EL (cell line): ENCODE results near the gene ADM2.
A peak's percentile ranks its signal among the peaks of the same experiment; 100 is the strongest.

Experiments
- DNase-seq: peaks from one replicate; pipeline ENCODE4 v3.0.0-alpha.2; 2016

Gene ADM2

DNA sequence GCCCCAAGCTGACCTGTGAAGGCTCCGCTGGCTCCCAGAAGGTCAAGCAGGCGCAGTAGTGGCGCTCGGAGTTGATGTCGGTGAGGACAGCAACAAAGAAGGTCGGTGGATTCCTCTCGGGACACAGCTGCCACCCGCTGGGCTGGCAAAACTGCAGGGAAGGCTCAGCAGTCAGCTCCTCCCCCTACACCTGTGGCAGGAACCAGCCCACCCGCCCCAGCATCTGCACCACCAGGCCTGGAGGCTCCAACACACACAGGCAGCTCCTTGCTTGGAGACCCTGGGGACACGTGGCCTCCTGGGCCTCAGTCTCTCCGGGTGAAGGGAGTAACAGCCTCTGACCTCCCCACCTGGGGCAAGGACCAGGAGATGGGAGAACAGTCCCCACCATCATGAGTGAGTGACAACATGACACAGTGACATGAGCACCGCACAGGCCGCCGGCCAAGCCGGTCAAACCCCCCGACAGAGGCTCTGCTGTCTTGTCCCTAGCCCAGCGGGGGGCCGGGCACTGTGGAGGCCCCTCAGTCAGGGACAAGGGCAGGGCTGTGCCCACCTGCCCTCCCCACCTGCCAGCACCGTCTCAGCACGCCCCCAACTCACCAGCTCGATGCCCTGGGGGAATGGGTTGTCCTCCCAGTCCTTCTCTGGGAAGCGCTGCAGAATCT lies 13.4 kb upstream of the ADM2 start:
- DNase-seq, result no peak

DNA sequence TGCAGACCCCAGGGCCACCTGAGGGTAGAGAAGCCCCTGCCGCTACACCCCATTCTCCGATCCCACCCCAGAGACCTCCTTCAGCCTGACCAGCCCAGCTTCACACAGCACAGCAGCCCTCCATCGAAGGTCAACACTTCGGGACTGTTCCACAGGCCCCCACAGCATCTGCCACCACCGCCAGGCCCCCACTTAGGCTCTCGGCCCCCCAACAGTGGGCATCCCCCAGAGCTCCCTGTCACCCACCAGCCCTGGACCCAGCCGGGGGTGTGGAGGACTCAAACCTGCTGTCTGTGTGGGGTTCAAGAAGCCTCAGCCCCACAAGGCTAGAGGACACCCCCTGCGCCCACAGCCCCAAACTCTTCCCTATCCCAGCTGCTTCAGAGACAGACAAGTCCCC lies 12.7 kb upstream of the ADM2 start:
- no peak for DNase-seq

DNA sequence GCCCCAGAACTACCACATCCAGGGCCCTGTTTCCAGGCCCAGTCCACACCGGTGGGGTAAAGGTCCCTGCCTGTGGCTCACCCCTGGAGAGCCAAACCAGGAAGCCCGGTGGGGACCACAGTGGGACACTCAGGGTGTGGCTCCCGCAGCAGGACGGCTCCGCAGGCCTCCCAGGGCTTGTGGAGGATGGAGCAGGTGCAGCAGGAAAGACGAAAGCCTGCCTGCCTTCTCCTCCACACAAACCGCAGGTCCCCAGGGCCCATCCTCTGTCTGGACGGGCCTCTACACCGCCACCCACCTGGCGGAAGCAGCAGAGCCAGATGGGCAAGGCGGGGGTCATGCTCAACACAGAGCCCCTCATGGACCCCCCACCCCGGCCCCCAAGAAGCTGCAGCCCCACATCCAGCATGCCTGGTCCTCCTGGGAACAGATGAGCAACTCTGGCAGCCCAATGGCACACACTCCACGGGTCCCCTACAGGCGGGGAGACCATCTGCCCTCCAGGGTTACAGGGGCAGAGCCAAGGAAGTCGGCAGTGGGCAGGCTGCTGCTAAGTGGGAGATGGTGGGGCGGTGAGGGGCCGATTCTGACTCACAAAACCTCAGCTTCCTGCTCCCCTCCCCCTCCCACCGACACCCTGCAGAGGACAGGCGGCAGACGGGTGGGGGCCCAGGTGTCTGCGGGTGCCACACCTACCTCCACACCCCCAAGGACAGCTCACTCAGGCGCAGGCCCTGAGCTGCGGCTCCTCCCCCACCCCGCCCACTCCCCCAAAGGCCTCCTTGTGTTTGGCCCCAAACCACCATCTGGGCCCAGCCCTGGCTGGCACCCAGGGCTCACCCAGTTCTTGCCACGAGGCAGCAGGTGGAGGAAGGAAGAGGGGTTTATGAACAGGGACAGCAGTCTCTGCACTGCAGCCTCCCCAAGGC lies 11.7 kb upstream of the ADM2 start:
- peak; percentile 75 for DNase-seq

DNA sequence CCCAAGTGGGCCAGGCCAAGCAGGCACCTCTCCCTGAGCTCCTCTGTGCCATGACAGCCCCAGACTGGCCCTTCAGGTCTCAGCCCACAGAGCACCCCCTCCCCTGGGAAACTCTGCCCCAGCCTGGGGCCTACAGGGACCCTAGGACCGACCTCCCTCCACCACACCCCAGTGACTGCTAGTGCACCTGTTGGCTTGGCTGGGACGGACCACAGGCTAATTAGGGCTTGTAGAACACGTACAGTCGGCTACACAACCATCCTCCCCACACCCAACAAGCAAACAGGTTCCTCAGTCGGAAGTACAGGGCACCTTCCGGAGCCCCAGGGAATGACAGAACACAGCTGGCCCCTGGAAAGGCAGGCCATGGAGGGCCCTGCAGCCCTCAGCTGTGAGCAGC lies 10.9 kb upstream of the ADM2 start:
- DNase-seq, result no peak

DNA sequence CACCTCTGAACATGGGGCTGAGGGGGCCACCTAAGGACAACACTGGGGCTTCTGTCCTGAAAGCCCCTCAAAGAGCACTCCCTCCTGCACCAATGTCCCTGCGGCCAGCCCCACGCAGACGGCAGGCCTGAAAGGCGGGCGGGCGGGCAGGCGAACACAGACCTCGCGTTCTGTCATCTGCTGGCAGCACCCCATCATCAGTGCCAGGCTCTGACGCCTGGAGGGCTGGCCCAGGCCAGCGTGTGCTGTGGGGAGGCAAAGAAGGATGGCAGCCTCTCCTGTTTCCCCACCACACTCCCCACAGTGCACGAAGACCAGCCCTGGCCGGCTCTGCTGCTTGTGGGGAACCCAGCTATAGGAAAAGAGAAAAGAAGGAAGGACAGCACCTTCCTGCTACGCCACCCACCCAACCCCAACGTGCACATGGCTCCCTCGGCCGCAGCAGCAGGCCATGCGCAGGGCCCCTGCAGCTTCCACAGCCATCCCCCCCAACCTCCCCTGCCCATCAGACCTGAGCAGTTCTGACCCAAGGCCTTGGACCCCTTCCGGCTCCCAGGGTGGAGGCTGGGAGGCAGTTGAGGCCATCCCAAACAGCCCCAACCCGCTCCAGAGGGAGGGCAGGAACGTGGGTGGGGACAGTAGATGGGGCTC lies 10.0 kb upstream of the ADM2 start:
- no peak for DNase-seq

DNA sequence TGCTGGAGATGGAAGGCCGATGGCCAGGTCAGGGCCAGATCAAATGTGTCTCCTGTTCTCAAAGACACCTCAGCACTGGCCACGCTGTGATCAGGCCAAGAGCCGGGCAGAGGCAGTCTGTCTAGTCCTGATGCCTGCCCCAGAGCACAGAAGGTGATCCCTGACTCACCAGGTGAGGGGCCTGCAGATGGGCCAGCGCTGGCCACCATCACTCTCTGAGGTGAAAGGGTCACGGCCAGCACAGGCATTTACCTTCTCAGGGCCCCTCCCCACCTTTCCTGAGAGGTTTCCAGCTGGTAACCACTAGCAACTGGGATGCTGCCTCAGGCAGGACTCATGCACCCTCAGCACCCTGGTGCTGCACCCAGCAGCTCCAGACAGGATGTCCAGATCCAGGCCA lies 9.4 kb upstream of the ADM2 start:
- no peak for DNase-seq

DNA sequence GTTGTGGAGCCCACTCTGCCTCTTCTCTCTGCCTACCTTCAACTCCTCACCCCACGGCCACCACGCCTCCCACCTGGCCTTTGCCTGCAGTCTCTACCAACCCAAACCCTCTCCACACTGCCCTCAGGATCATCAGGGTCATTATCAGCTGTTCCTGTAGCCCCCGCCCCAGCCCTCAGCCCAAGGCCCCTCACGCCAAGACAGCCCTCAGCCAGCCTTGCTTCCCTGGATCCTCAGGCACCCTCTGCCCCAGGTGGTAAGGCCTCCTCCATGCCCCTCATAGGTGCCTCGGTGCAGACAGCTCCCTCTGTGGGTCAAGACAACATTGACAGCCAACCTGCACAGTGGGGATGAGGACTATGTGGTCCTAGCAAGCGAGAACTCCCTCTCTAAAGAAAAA lies 8.3 kb upstream of the ADM2 start:
- no peak for DNase-seq

DNA sequence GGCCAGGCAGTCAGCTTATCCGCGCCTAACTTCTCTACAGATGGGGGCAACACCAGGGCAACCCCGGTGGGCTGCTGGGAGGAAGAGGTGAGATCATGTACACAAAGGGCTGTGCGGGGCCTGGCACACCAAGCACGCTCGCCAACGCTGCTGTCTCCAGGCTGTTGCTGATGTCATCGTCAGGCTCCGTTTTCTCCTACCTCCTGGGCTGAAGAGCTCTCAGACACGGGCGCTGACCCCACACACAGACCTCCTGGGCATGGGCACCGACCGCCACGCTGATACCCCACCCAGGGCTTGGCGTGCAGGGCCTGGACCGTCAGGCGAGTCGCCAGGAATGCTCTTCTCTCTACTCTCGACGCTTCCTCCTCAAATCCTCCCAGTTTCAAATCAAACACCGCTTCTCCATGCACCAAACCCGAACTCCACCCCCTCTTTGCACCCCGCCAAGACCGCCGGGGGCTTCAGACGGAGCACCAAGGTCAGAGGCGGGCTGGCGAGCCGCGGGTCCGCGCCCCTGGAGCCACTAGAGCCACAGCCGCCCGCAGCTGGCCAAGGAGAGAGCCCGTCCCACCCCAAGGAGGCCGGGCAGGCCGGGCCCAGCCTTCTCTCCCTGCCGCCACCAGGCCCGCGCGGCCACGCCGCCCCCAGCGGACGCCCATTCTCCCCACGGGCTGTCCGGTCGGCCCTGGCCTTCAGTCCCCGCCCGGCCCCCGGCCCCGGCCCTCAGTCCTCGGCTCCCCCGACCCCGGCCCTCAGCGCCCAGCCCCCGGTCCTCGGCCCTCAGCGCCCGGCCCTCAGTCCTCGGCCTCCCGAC lies 7.3 kb upstream of the ADM2 start:
- peak; percentile 61 for DNase-seq

DNA sequence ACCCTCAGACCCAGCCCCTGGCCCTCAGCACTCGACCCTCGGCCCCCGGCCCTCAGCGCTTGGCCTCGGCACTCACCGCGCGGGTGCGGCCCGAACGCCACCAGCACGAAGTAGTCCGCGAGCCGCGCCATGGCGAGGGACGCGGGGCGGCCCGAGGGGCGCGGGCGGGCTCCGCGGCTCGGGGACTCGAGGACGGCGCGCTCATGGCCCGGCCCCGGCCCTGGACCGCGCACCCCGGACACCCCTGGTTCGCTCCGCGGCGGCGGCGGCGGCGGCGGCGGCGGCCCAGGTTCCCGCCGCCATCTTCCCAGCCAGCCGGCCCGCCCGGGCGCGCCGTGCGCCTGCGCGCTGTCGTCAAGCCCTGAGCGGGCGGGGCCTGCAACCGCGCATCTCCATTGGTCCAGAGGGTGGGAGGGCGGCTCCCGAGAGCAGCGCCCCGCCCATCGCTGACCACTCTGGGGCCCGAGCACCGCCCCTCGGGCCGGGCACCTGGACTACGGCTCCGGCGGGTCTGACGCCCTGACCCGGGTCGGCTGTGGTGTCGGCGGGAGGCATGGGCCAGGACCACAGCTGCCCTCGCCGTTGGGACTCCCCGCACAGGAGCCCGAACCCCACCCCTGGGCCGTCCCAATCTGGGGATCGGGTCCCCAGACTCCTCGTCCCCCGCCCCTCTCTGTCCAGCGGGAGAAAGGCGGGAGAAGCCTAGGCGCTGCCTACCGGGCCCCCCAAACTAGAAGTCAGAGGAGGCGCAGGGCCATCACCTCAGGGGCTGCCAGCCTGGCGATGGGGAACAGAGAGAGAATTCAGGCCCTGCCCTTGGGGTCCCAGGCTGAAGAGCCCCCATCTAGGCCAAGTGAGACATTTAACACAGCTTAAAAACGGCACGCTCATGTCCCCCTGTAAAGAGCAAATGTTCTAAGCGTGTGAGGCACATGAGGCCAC lies 6.4 kb upstream of the ADM2 start, which contains the start of gene SBF1:
Gene SBF1 (minus strand): TSS at position 326 of the 942 bp plus-strand sequence. CDS start 195 bp downstream, at position 131.
- DNase-seq, result peak; percentile 91

DNA sequence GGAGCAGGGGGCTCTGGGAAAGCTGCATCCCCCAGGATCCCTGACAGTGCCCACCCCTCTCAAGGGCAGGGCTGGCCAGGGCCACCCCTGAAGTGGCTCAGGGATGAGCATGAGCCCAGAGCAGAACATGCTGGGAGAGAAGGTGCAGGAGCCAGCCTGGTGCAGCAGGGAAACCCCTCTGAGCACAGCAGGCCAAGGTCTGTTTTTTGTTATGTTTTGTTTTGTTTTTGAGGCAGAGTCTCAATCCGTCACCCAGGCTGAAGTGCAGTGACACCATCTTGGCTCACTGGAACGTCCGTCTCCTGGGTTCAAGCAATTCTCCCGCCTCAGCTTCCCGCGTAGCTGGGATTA lies 5.7 kb upstream of the ADM2 start:
- no peak for DNase-seq

DNA sequence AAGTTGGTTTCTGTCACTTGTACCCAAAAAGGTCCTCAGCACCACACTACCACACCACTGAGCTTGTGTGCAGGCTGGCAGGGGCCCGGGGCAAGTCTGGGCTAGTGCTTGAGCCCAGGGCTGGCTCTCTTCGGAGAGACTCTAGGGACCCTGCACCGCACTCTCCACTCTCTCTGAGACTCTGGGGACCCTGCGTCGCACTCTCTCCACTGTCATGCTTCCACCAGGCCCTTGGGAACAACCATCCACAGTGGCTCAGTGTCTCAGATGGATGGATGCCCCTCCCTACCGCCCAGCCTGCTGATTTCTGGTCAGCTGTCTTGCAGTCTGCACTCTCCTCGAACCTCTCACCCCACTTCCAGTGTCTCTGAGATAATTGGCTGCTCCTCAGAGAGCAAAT lies 4.5 kb upstream of the ADM2 start:
- no peak for DNase-seq

DNA sequence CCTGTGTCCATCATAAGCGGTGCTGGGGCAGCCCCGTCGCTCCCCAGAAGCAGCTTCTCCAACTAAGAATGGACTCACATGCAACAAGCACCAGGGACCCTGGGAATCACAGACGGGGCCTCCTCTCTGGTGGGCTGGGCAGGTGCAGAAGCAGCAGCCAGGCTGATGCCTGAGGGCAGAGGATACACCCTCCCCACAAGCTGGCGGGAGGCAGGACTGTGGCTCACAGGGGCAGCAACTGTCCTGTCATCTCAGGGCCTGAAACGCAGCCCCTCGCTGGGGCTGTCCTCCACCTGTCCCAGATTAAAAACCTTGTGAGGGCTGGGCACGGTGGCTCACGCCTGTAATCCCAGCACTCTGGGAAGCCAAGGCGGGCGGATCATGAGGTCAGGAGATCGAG lies 3.4 kb upstream of the ADM2 start:
- DNase-seq, result no peak

DNA sequence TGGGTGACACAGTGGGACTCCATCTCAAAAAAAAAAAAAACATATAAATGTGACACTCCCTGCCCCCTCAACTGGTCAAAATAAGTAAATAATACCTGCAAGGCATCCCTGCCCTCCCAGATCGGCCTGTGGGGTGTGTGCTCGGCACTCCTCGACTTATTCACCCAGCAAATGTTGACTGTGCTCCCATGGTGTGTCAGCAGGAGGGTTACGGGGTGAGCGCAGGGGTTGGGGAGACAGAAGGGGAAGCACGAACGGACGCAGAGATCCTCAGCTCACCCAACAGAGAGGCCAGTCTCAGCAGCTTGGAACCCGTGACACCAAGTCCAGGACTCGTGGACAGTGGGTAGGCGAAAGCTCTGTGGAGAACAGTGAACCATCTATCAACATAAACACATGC lies 1.6 kb upstream of the ADM2 start:
- no peak for DNase-seq

DNA sequence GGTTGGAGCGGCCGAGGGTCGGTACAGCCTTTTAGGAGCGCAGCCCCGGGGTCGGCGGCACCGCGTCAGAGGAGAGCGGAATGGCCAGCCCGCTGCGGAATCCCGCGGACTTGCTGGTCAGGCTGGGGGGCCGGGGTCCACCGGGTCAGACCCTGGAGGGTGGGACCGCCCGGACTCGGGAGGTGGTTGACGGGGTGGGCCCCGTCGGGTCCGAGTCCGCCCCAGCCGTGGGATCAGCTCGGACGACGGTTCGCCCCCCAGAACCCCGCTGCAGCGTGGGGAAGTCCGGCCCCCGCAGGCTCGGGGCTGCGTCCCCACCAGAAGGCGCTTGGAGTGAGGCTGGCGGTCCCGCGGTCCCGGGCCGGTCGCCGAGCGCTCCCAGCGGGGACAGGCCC lies 301 bp upstream of the ADM2 start:
- DNase-seq, result no peak

DNA sequence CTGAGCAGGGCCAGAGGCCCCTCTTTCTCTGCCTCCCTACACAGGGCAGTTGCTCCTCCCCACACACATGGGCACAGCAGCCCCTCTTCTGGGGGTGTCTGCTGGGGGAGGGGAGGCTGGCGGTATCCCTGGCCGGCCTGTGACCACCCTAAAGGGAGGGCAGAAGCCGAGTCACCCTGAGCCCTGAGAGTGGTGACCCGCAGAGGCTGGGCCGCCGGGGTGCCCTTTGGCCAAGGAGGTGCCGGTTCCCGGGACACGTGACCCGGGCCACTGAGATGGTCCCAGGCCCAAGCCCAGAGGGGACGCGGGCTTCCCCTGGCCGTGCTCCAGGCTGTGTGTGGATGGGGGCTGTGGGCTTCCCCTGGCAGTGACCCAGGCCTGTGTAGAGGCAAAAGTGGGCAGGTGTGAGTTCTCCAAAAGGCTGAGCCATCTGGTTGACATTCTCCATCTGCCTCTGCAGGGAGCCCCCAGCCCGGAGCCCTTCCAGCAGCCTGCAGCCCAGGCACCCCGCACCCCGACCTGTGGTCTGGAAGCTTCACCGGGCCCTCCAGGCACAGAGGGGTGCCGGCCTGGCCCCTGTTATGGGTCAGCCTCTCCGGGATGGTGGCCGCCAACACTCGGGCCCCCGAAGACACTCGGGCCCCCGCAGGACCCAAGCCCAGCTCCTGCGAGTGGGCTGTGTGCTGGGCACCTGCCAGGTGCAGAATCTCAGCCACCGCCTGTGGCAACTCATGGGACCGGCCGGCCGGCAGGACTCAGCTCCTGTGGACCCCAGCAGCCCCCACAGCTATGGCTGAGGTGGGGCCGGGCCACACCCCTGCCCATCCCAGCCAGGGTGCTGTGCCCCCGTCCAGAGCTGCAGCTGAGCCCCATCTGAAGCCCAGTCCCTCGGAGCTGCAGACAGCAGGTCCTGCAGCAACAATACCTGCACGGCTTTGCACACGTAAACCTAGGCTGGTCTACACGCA lies 1.0 kb downstream of the ADM2 start:
- no peak for DNase-seq

DNA sequence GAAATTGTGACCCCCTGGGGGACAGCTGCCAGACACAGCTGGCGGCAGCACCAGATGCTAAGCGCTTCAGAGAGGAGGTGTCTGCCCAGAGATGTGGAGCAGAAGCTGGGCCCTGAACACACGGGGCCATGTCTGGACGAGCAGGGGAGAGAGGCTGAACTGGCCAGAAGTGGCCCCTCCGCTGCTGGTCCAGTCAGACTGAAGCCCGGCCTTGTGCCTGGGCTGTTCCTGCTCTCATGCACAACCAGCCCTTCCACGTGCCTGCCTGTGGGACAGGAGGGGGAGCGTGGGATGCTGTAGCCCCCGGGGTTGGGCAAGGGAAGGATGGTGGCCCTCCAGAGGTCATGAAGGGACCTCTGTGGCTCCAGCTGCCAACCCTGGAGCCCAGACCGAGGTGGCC lies 1.8 kb downstream of the ADM2 start:
- DNase-seq, result no peak

DNA sequence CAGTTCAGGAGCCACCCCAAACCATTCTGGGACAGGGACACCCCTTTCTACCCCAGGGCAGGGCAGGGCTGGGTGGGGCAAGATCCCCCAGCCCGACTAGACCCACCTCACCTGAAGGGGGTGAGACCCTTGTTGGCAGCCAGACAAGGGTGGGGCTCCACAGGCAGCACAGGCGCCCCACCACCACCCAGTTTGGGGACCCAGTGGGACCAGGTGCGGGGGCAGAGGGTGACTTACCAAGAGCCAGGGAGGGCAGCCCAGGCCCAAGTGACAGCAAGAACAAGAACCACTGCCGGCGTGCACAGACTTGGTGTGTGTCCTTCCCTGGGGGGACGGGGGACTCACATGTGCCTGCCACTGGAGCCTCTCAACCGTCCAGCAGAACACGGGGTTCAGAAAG lies 2.2 kb downstream of the ADM2 start:
- no peak for DNase-seq

DNA sequence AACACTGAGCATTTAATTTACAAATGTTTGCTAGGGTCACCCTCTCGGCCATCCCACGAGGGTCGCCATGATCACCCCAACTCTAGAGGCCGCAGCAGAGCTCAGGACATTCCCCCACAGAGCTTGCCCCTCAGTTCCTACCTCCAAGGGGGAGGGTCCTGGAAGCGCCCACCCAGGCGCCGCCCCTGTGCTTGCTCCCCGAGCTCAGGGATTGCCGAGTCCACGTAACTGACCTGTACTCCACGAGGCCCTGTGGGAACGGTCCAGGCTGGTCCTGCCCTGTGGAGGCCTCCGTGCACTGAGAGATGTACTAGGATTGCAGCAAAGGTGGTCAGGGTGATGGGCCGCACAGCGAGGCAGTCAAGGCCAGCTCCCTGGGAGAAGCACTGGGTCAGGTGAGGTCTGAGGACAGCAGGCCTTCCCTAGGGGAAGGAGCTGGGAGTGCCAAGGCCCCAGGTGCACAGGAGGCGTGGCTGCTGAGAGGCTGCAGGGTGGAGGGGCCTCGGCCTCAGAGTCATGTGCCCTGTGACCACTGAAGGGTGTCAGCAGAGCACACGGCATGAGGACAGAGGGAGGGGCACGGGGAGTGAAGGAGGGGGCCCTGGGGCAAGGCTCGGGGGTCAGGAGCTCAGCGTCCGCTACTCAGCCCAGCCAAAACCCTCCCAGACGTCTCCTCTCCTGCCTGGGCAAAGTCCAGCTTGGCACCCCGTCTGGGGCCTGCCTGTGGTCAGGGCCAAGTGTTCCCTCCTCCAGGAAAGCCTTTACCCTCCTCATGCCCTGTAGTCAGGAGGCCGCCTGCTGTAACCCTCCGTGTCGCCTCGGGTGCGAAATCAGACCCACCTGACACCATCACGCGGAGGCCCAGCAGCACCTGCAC lies 2.9 kb downstream of the ADM2 start:
- no peak for DNase-seq
